DND-41 (cell line): ENCODE measurements around the gene AATK.

Experiments
- CTCF ChIP-seq: IDR thresholded peaks from 2 replicates; pipeline ENCODE4 v1.5.1; 2012; ENCODE audit warnings: borderline replicate concordance, low read length, moderate library complexity, mild to moderate bottlenecking; ENCODE audit not compliant: poor library complexity, severe bottlenecking; ENCODE audit errors: extremely low read depth
- EZH2 ChIP-seq: IDR thresholded peaks from 3 replicates; pipeline ENCODE4 v1.6.1; 2012; ENCODE audit warnings: borderline replicate concordance, low read depth, mild to moderate bottlenecking, moderate library complexity, low read length, inconsistent platforms; ENCODE audit not compliant: severe bottlenecking

- TF ChIP-seq CTCF = no peak
- TF ChIP-seq EZH2 = no peak
Measured at GRCh38 chr17:81207610-81208581, 41.9 kb upstream of the AATK start.
